SU-DHL-6 (cell line): Measurements from ENCODE around the gene CBX1.

Experiments used
- H2AFZ ChIP-seq: fragments of 200-600 bp; sonication (generic); 2 replicates; pipeline ENCODE4 v1.6.1; 2014; ENCODE audit warnings: low read depth, mild to moderate bottlenecking, moderate library complexity, mixed read lengths, antibody characterized with exemption, low read length; ENCODE audit not compliant: severe bottlenecking
- H3F3A ChIP-seq: fragments of 200-600 bp; shearing (Covaris generic); 2 replicates; pipeline ENCODE4 v1.6.0; 2016; ENCODE audit warnings: antibody characterized with exemption, mild to moderate bottlenecking; ENCODE audit not compliant: insufficient read depth
- H3K27ac ChIP-seq: fragments of 200-600 bp; sonication (generic); 2 replicates; pipeline ENCODE4 v1.5.1; 2016; ENCODE audit warnings: low read depth, mild to moderate bottlenecking, low read length, moderate library complexity, mixed read lengths
- H3K27me3 ChIP-seq: fragments of 200-600 bp; sonication (generic), shearing (Covaris generic); 2 replicates; pipeline ENCODE4 v1.6.0; 2014; ENCODE audit warnings: mild to moderate bottlenecking, low read length
- H3K36me3 ChIP-seq: fragments of 200-600 bp; sonication (generic); 2 replicates; pipeline ENCODE4 v1.6.1; 2014; ENCODE audit warnings: mild to moderate bottlenecking, low read length, mixed read lengths
- H3K4me2 ChIP-seq: fragments of 300-600, 200-600 bp; shearing (Covaris generic), sonication (generic); 2 replicates; pipeline ENCODE4 v1.6.0; 2014; ENCODE audit warnings: low read length, low read depth, mild to moderate bottlenecking; ENCODE audit not compliant: poor library complexity, severe bottlenecking
- H3K4me3 ChIP-seq: fragments of 200-600 bp; sonication (generic); 2 replicates; pipeline ENCODE4 v1.5.1; 2014; ENCODE audit warnings: antibody characterized with exemption, low read length, mild to moderate bottlenecking, mixed read lengths; ENCODE audit not compliant: insufficient read depth, poor library complexity, severe bottlenecking
- H3K79me2 ChIP-seq: fragments of 200-600 bp; sonication (generic); 2 replicates; pipeline ENCODE4 v1.6.1; 2014; ENCODE audit warnings: mild to moderate bottlenecking, low read length, moderate library complexity; ENCODE audit not compliant: insufficient read depth
- H3K9ac ChIP-seq: fragments of 200-600 bp; sonication (generic); 2 replicates; pipeline ENCODE4 v1.7.0; 2014; ENCODE audit warnings: mild to moderate bottlenecking, low read length
- H3K9me2 ChIP-seq: fragments of 200-600 bp; sonication (generic); replicated peaks from 2 replicates; pipeline ENCODE4 v1.6.1; 2014; ENCODE audit warnings: low read length; ENCODE audit not compliant: insufficient read depth
- H3K9me3 ChIP-seq: fragments of 200-600 bp; sonication (generic); 2 replicates; pipeline ENCODE4 v1.6.1; 2014; ENCODE audit warnings: low read length, mixed read lengths; ENCODE audit not compliant: insufficient read depth
- H4K20me1 ChIP-seq: fragments of 200-600 bp; sonication (generic); 2 replicates; pipeline ENCODE4 v1.6.1; 2014; ENCODE audit warnings: low read depth, mild to moderate bottlenecking, antibody characterized with exemption, low read length, moderate library complexity, mixed read lengths
- CTCF ChIP-seq: fragments of 200-600 bp; sonication (generic); IDR thresholded peaks from one replicate; pipeline ENCODE4 v1.5.1; 2017; ENCODE audit warnings: antibody characterized with exemption, mild to moderate bottlenecking, low read length, moderate library complexity; ENCODE audit not compliant: insufficient read depth, poor library complexity, severe bottlenecking
- EZH2phosphoT487 ChIP-seq: fragments of 200-600 bp; sonication (generic), shearing (Covaris generic); conservative IDR thresholded peaks from 2 replicates; pipeline ENCODE4 v1.6.1; 2018; ENCODE audit warnings: mild to moderate bottlenecking, antibody characterized with exemption, low read length, moderate library complexity, mixed read lengths

CBX1 gene

GRCh38 chr17:48144231-48144630, 43.0 kb upstream of the CBX1 start:
- Histone ChIP-seq H2AFZ (no peak overlapping the region), H3K9me2 (no peaks in the 10 kb centered on the region), H3K9me3 (no peaks in the 10 kb centered on the region), H3K27me3 (0 out of 2 replicates have a peak, but pooled peaks cover 2% of the 10 kb centered on the region), H3K36me3 (no peaks in the 10 kb centered on the region), H3K79me2 (no peaks in the 10 kb centered on the region), H3K4me3 (no peak overlapping the region), H4K20me1 (no peaks in the 10 kb centered on the region), H3K4me2 (no peak overlapping the region), H3K9ac (no peak overlapping the region), H3F3A (no peaks in the 10 kb centered on the region), H3K27ac (no peak overlapping the region)
- TF ChIP-seq EZH2phosphoT487, result no peak
- TF ChIP-seq CTCF, result no peak

- Histone ChIP-seq H3K4me3 (no peak overlapping the region), H3K36me3 (no peaks in the 10 kb centered on the region), H3F3A (no peaks in the 10 kb centered on the region), H3K27ac (no peak overlapping the region), H3K9me3 (no peaks in the 10 kb centered on the region), H2AFZ (no peak overlapping the region), H3K27me3 (0 out of 2 replicates have a peak, but pooled peaks cover 2% of the 10 kb centered on the region), H3K9ac (no peak overlapping the region), H3K79me2 (no peaks in the 10 kb centered on the region), H3K4me2 (no peak overlapping the region), H4K20me1 (no peaks in the 10 kb centered on the region), H3K9me2 (no peaks in the 10 kb centered on the region)
- TF ChIP-seq CTCF, result no peak
- TF ChIP-seq EZH2phosphoT487, result no peak
Measured at GRCh38 chr17:48143629-48144028, 42.4 kb upstream of the CBX1 start.

GRCh38 chr17:48139944-48140343, 38.7 kb upstream of the CBX1 start:
- Histone ChIP-seq H3F3A (no peaks in the 10 kb centered on the region), H3K27ac (no peak overlapping the region), H3K9ac (no peak overlapping the region), H4K20me1 (no peaks in the 10 kb centered on the region), H3K4me2 (no peak overlapping the region), H3K27me3 (0 out of 2 replicates have a peak, but pooled peaks cover 2% of the 10 kb centered on the region), H3K9me3 (no peaks in the 10 kb centered on the region), H3K36me3 (no peaks in the 10 kb centered on the region), H3K79me2 (no peaks in the 10 kb centered on the region), H3K4me3 (no peak overlapping the region), H3K9me2 (no peaks in the 10 kb centered on the region), H2AFZ (no peak overlapping the region)
- TF ChIP-seq CTCF, result no peak
- no peak for TF ChIP-seq EZH2phosphoT487
